IPS-NIHi11 (cell line): ENCODE results near the gene HMGN4.
A peak's percentile ranks its signal among the peaks of the same experiment; 100 is the strongest.

Experiments used
- DNase-seq: peaks from one replicate; pipeline ENCODE4 v3.0.0; 2012; ENCODE audit warnings: mixed read lengths, low spot score

HMGN4 gene

GRCh38 chr6:26577720-26578072 lies 39.5 kb downstream of the HMGN4 start:
- DNase-seq: no peak

GRCh38 chr6:26578279-26578678 lies 40.1 kb downstream of the HMGN4 start:
- no peak for DNase-seq

GRCh38 chr6:26578741-26579140 lies 40.6 kb downstream of the HMGN4 start:
- DNase-seq: no peak

- no peak for DNase-seq
These were observed 43.2 kb downstream of the HMGN4 start for GRCh38 chr6:26581164-26581915.

GRCh38 chr6:26588965-26589364 lies 50.8 kb downstream of the HMGN4 start:
- DNase-seq: no peak

- DNase-seq: no peak
These were observed 54.5 kb downstream of the HMGN4 start for GRCh38 chr6:26592649-26593048.

- no peak for DNase-seq
These were observed 55.3 kb downstream of the HMGN4 start for GRCh38 chr6:26593278-26594130.

GRCh38 chr6:26594131-26594498 lies 55.9 kb downstream of the HMGN4 start:
- DNase-seq: no peak

GRCh38 chr6:26594730-26595632 lies 56.8 kb downstream of the HMGN4 start:
- DNase-seq: peak; percentile 37

- peak; percentile 81 for DNase-seq
These were observed 57.6 kb downstream of the HMGN4 start for GRCh38 chr6:26595669-26596269.
